Central memory CD8-positive, alpha-beta T cell (primary cell): Measurements from ENCODE around the gene PARN.
"Not testable (repeated sequence)": the region's sequence is repeated elsewhere in the genome, so short reads cannot be mapped to it uniquely, and the experiment has no call there.

Experiments used
- ATAC-seq: fragments of 150-1000 bp; cut with Tn5 transposase; replicated peaks from 2 replicates; pipeline ENCODE4 v1.10.0; 2022; ENCODE audit warnings: mild to moderate bottlenecking, moderate FRiP score, moderate number of reproducible peaks; ENCODE audit not compliant: poor library complexity, severe bottlenecking; ENCODE audit errors: extremely low read depth
- DNase-seq, 2 donors: peaks; one replicate each; pipeline ENCODE4 v3.0.0; 2021; ENCODE audit warnings: low spot score in 2 of 2
- H3K27ac Mint-ChIP-seq: one replicate; pipeline ENCODE4 v1.8.0; 2022; ENCODE audit warnings: low read depth, mild to moderate bottlenecking, moderate library complexity, mixed read lengths
- H3K27me3 Mint-ChIP-seq: one replicate; pipeline ENCODE4 v1.8.0; 2022; ENCODE audit warnings: mixed read lengths
- H3K36me3 Mint-ChIP-seq: one replicate; pipeline ENCODE4 v1.8.0; 2022; ENCODE audit warnings: mild to moderate bottlenecking, moderate library complexity, mixed read lengths; ENCODE audit not compliant: insufficient read depth
- H3K4me1 Mint-ChIP-seq: one replicate; pipeline ENCODE4 v1.8.0; 2022; ENCODE audit warnings: mixed read lengths
- H3K4me3 Mint-ChIP-seq: one replicate; pipeline ENCODE4 v1.8.0; 2022; ENCODE audit warnings: mild to moderate bottlenecking, moderate library complexity, mixed read lengths
- H3K9me3 Mint-ChIP-seq: one replicate; pipeline ENCODE4 v1.8.0; 2022; ENCODE audit warnings: mixed read lengths

Gene PARN

GRCh38 chr16:14560523-14560922 lies 69.5 kb downstream of the PARN start:
- peaks cover 20% of the 10 kb centered on the region for H3K4me1 Mint-ChIP-seq
- no peak overlapping the region for H3K4me3 Mint-ChIP-seq
- H3K9me3 Mint-ChIP-seq, result no peaks in the 10 kb centered on the region
- H3K27ac Mint-ChIP-seq, result peak overlapping the region; percentile 0
- ATAC-seq, result no peak
- no peak for DNase-seq
- H3K27me3 Mint-ChIP-seq, result no peaks in the 10 kb centered on the region
- peaks cover 17% of the 10 kb centered on the region for H3K36me3 Mint-ChIP-seq

- H3K4me3 Mint-ChIP-seq, result no peak overlapping the region
- H3K27ac Mint-ChIP-seq, result peak overlapping the region; percentile 0
- peaks cover 13% of the 10 kb centered on the region for H3K4me1 Mint-ChIP-seq
- ATAC-seq (no peak), DNase-seq (no peak)
- H3K36me3 Mint-ChIP-seq, result peaks cover 19% of the 10 kb centered on the region
- no peaks in the 10 kb centered on the region for H3K27me3 Mint-ChIP-seq
- no peaks in the 10 kb centered on the region for H3K9me3 Mint-ChIP-seq
Observed at GRCh38 chr16:14559809-14560241, 70.2 kb downstream of the PARN start.

GRCh38 chr16:14553447-14553846 lies 76.6 kb downstream of the PARN start:
- H3K27me3 Mint-ChIP-seq, result no peaks in the 10 kb centered on the region
- no peak overlapping the region for H3K4me3 Mint-ChIP-seq
- no peak overlapping the region for H3K27ac Mint-ChIP-seq
- DNase-seq, result no peak
- peaks cover 37% of the 10 kb centered on the region for H3K36me3 Mint-ChIP-seq
- no peaks in the 10 kb centered on the region for H3K9me3 Mint-ChIP-seq
- peaks cover 5% of the 10 kb centered on the region for H3K4me1 Mint-ChIP-seq
- no peak for ATAC-seq

DNA sequence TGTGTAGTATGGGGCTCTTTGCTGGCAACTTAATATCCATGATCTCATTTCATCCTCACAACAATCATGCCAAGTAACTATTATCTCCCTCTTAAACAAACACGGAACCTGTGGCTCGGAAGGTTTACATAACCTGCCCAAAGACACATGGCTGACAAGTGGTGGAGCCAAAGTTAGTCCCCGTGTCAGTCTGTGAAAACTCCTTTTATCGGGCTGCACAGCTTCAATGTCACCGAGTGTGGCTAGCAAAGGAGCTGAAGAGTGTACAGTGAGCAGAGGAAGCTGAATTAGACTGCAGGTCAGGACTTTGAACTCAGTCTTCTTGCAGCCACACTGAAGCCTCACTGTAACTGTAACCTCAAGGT lies 80.3 kb downstream of the PARN start:
- no peak for DNase-seq
- H3K4me3 Mint-ChIP-seq, result no peak overlapping the region
- no peaks in the 10 kb centered on the region for H3K9me3 Mint-ChIP-seq
- H3K36me3 Mint-ChIP-seq, result peaks cover 31% of the 10 kb centered on the region
- no peak for ATAC-seq
- H3K27ac Mint-ChIP-seq, result no peak overlapping the region
- no peaks in the 10 kb centered on the region for H3K4me1 Mint-ChIP-seq
- no peaks in the 10 kb centered on the region for H3K27me3 Mint-ChIP-seq

DNA sequence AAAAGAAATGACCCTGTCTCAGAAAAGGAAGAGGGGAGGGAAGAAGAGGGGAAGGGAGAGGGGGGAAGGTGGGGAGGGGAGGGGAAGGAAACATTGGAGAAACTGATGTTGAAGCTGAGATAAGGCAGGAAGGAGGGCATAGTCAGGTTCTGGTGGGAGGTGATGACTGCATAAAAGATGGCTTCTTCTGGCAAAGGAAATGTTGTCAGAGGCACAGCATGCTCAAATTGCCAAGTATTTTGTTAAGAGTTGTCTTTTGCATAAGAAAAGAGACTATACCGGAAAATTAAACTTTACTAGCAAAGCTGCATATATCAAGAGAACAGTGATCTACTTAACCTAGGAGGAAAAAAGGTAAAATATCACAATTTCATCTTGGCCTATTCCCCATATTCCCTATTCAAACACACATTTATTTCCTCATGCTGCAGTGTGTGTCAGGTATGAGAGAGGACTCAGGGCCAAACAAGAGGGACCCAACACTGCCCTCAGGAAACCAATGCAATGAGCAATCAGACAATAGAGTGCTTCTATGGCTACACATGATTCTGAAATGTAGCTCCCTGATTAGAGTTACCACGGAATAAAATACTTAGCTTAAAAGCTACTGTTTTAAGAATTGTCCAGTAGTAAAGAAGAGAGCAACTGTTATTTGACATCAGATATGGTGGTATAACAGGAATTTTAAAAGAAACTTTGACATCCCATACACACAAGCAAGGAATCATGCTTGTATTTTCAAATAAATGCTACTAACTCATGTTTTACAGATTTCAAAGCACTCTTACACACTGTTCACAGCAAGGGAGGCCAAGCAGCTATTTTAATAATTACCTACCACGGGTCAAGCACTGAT lies 80.9 kb downstream of the PARN start:
- no peak overlapping the region for H3K27ac Mint-ChIP-seq
- no peak overlapping the region for H3K4me3 Mint-ChIP-seq
- ATAC-seq (no peak), DNase-seq (no peak)
- H3K27me3 Mint-ChIP-seq, result no peaks in the 10 kb centered on the region
- H3K36me3 Mint-ChIP-seq, result peaks cover 34% of the 10 kb centered on the region
- no peaks in the 10 kb centered on the region for H3K9me3 Mint-ChIP-seq
- H3K4me1 Mint-ChIP-seq, result no peaks in the 10 kb centered on the region

GRCh38 chr16:14545346-14545884 lies 84.6 kb downstream of the PARN start:
- Mint-ChIP-seq H3K27me3 (no peaks in the 10 kb centered on the region), H3K9me3 (no peaks in the 10 kb centered on the region), H3K4me1 (no peaks in the 10 kb centered on the region), H3K4me3 (no peak overlapping the region), H3K36me3 (peaks cover 33% of the 10 kb centered on the region), H3K27ac (no peak overlapping the region)
- ATAC-seq (no peak), DNase-seq (no peak)

GRCh38 chr16:14544846-14545245 lies 85.2 kb downstream of the PARN start:
- DNase-seq, H3K27ac Mint-ChIP-seq, H3K27me3 Mint-ChIP-seq, H3K4me1 Mint-ChIP-seq, H3K9me3 Mint-ChIP-seq, H3K4me3 Mint-ChIP-seq, ATAC-seq: not testable (repeated sequence)
- peaks cover 29% of the 10 kb centered on the region for H3K36me3 Mint-ChIP-seq

DNA sequence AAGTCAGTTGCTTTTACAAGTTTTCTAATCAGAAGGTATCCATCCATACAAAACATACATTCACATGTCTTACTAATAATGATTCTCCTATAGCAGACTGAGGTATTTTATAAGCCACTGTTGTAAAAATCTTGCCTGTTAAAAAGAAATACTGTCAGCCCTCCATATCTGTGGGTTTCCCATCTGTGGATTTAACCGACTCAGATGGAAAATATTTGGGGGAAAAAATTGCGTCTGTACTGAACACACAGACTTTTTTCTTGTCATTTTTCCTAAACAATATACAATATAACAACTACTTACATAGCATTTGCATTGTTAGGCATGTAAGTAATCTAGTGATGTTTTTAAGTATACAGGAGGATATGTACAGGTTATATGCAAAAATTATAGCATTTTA lies 90.4 kb downstream of the PARN start:
- no peak overlapping the region for H3K4me3 Mint-ChIP-seq
- H3K27me3 Mint-ChIP-seq, result no peaks in the 10 kb centered on the region
- no peak for ATAC-seq
- DNase-seq, result no peak
- peaks cover 16% of the 10 kb centered on the region for H3K36me3 Mint-ChIP-seq
- H3K27ac Mint-ChIP-seq, result no peak overlapping the region
- H3K4me1 Mint-ChIP-seq, result peaks cover 10% of the 10 kb centered on the region
- H3K9me3 Mint-ChIP-seq, result no peaks in the 10 kb centered on the region

DNA sequence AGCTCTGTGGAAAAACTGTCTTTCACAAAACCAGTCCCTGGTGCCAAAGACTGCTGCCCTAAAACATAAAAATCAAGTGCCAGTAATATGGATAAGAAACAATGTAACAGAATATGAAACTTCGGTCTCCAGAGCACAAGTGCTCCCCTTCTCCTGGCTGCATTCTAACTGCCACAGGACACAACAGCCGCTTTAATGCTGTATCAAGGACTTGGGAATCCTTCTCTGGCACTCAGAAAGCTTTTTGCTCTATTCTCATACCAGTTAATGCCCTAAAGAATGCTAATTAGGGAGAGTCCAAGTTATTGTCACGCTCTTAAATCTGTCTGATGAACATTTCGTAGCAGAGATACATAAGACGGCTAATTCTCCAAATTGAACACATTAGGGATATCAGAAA lies 90.9 kb downstream of the PARN start:
- H3K27me3 Mint-ChIP-seq, result no peaks in the 10 kb centered on the region
- H3K36me3 Mint-ChIP-seq, result peaks cover 14% of the 10 kb centered on the region
- H3K27ac Mint-ChIP-seq, result no peak overlapping the region
- ATAC-seq, result no peak
- no peaks in the 10 kb centered on the region for H3K9me3 Mint-ChIP-seq
- peaks cover 10% of the 10 kb centered on the region for H3K4me1 Mint-ChIP-seq
- DNase-seq, result no peak
- H3K4me3 Mint-ChIP-seq, result no peak overlapping the region

DNA sequence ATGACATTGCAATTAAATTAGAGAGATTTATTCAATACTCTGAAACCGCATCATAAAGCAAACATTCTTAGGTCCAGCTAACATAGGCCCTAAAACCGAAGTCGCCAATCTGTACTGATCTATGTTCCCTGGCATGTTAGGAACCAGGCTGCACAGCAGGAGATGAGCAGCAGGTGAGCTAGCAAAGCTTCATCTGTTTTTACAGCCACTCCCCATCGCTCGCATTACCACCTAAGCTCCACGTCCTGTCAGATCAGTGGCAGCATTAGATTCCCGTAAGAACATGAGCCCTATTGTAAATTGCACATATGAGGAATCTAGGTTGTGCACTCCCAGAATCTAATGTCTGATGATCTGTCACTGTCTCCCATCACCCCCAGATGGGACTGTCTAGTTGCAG lies 91.5 kb downstream of the PARN start:
- H3K4me3 Mint-ChIP-seq, result no peak overlapping the region

GRCh38 chr16:14531613-14532012 lies 98.4 kb downstream of the PARN start:
- DNase-seq, result no peak
- Mint-ChIP-seq H3K27ac (no peak overlapping the region), H3K4me3 (no peak overlapping the region), H3K27me3 (no peaks in the 10 kb centered on the region), H3K4me1 (no peaks in the 10 kb centered on the region), H3K9me3 (no peaks in the 10 kb centered on the region), H3K36me3 (peaks cover 4% of the 10 kb centered on the region)
- no peak for ATAC-seq

More for the DNA sequence above, 91.5 kb downstream of the PARN start:
- Mint-ChIP-seq H3K4me1 (peaks cover 10% of the 10 kb centered on the region), H3K9me3 (no peaks in the 10 kb centered on the region), H3K36me3 (peaks cover 11% of the 10 kb centered on the region), H3K27ac (no peak overlapping the region), H3K27me3 (no peaks in the 10 kb centered on the region)
- DNase-seq, result no peak
- no peak for ATAC-seq

- no peaks in the 10 kb centered on the region for H3K27me3 Mint-ChIP-seq
- H3K27ac Mint-ChIP-seq, result no peak overlapping the region
- H3K36me3 Mint-ChIP-seq, result peaks cover 4% of the 10 kb centered on the region
- ATAC-seq (no peak), DNase-seq (no peak)
- H3K4me3 Mint-ChIP-seq, result no peak overlapping the region
- H3K9me3 Mint-ChIP-seq, result no peaks in the 10 kb centered on the region
- no peaks in the 10 kb centered on the region for H3K4me1 Mint-ChIP-seq
Observed at GRCh38 chr16:14531101-14531500, 99.0 kb downstream of the PARN start.

- ATAC-seq, result no peak
- DNase-seq, result no peak
- Mint-ChIP-seq H3K27ac (no peak overlapping the region), H3K4me1 (peaks cover 6% of the 10 kb centered on the region), H3K9me3 (no peaks in the 10 kb centered on the region), H3K4me3 (no peak overlapping the region), H3K27me3 (no peaks in the 10 kb centered on the region), H3K36me3 (peaks cover 4% of the 10 kb centered on the region)
Observed at GRCh38 chr16:14530046-14530445, 100.0 kb downstream of the PARN start.
